ENCODE results near the gene SREBF2. TPM values are rescaled to one million over a fixed set of nuclear protein-coding genes. Genes with fewer than 3 reads are reported as not detected.
A peak's percentile ranks its signal among the peaks of the same experiment; 100 is the strongest.

The SREBF2 gene
- total and polyA plus RNA-seq, 10 of the 15 experiments (the other 5 are each of a cell fraction or from before 2014, with no cell fraction given): 2.4 to 177 (median 78.8) TPM

DNA sequence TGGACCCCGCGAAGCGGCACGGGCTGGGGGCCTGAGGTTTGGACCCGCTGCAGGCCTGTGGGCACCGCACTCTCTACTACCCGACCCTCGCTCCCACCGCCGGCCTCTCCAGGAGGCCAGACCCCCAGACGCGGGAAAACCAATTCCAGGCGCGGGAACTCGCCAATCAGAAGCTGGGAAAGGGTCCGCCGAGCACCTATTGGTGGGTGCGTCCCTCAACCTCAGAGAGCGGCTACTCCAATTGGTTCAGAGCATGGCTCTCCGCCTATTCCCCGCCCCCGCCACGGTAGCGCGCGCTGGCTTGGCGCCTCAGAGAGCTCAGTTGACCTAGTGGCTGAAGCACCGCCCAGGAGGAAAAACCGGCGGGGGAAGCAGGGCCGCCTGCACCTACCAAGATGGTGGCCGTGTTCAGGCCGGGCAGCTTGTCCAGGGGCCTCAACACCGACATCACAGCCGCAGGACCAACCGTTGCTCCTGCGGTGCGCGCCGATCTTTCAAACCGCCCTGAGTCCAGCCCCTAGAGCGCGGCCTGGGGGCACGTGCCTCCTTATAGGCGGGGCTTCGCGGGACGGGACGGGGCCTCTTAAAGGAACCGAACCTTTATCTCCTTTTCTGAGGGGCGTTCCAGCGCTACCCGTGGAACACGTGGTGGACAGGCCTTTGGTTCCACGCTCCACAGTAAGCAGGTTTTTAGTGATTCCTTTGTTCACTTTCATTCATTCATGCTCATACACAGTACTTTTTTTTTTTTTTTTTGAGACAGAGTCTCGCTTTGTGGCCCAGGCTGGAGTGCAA lies 113.9 kb downstream of the SREBF2 start, which contains the start of gene CENPM (continued):
- TF ChIP-seq POLR2A (IDR thresholded peaks at IDR 0.05; ENCODE audit: low read depth, low read length): peak; percentile 83
- TF ChIP-seq CHD2 (IDR thresholded peaks at IDR 0.05; ENCODE audit: borderline replicate concordance, low read depth, low read length): peak; percentile 93
- TF ChIP-seq ESRRA (IDR thresholded peaks at IDR 0.05; ENCODE audit: low read length): no peak
- TF ChIP-seq, protein P1, sequence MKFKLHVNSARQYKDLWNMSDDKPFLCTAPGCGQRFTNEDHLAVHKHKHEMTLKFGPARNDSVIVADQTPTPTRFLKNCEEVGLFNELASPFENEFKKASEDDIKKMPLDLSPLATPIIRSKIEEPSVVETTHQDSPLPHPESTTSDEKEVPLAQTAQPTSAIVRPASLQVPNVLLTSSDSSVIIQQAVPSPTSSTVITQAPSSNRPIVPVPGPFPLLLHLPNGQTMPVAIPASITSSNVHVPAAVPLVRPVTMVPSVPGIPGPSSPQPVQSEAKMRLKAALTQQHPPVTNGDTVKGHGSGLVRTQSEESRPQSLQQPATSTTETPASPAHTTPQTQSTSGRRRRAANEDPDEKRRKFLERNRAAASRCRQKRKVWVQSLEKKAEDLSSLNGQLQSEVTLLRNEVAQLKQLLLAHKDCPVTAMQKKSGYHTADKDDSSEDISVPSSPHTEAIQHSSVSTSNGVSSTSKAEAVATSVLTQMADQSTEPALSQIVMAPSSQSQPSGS (IDR thresholded peaks at IDR 0.05; ENCODE audit: low read length): no peak
- TF ChIP-seq CREB1 (IDR thresholded peaks at IDR 0.05; ENCODE audit: low read depth): peak; percentile 62; the same call in 1 of the 2 replicates
- TF ChIP-seq, protein P2, sequence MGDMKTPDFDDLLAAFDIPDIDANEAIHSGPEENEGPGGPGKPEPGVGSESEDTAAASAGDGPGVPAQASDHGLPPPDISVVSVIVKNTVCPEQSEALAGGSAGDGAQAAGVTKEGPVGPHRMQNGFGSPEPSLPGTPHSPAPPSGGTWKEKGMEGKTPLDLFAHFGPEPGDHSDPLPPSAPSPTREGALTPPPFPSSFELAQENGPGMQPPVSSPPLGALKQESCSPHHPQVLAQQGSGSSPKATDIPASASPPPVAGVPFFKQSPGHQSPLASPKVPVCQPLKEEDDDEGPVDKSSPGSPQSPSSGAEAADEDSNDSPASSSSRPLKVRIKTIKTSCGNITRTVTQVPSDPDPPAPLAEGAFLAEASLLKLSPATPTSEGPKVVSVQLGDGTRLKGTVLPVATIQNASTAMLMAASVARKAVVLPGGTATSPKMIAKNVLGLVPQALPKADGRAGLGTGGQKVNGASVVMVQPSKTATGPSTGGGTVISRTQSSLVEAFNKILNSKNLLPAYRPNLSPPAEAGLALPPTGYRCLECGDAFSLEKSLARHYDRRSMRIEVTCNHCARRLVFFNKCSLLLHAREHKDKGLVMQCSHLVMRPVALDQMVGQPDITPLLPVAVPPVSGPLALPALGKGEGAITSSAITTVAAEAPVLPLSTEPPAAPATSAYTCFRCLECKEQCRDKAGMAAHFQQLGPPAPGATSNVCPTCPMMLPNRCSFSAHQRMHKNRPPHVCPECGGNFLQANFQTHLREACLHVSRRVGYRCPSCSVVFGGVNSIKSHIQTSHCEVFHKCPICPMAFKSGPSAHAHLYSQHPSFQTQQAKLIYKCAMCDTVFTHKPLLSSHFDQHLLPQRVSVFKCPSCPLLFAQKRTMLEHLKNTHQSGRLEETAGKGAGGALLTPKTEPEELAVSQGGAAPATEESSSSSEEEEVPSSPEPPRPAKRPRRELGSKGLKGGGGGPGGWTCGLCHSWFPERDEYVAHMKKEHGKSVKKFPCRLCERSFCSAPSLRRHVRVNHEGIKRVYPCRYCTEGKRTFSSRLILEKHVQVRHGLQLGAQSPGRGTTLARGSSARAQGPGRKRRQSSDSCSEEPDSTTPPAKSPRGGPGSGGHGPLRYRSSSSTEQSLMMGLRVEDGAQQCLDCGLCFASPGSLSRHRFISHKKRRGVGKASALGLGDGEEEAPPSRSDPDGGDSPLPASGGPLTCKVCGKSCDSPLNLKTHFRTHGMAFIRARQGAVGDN (IDR thresholded peaks at IDR 0.05): peak; percentile 70
- no peak for TF ChIP-seq RCOR1 (conservative IDR thresholded peaks at IDR 0.05; ENCODE audit: low read depth, low read length)
- no peak for TF ChIP-seq STAT1 (conservative IDR thresholded peaks at IDR 0.05)
- 0 out of 2 replicates have a peak, but pooled peaks have one; percentile 6 for TF ChIP-seq ATF7 (IDR thresholded peaks at IDR 0.05; ENCODE audit: low read depth)
- TF ChIP-seq ZNF274 (IDR thresholded peaks at IDR 0.05; ENCODE audit: insufficient read depth, insufficient read length): no peak
- TF ChIP-seq, protein P3, sequence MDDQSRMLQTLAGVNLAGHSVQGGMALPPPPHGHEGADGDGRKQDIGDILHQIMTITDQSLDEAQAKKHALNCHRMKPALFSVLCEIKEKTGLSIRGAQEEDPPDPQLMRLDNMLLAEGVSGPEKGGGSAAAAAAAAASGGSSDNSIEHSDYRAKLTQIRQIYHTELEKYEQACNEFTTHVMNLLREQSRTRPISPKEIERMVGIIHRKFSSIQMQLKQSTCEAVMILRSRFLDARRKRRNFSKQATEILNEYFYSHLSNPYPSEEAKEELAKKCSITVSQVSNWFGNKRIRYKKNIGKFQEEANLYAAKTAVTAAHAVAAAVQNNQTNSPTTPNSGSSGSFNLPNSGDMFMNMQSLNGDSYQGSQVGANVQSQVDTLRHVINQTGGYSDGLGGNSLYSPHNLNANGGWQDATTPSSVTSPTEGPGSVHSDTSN (IDR thresholded peaks at IDR 0.05; ENCODE audit: insufficient replicate concordance, low read depth, low read length): peak; percentile 90
- TF ChIP-seq, protein P4, sequence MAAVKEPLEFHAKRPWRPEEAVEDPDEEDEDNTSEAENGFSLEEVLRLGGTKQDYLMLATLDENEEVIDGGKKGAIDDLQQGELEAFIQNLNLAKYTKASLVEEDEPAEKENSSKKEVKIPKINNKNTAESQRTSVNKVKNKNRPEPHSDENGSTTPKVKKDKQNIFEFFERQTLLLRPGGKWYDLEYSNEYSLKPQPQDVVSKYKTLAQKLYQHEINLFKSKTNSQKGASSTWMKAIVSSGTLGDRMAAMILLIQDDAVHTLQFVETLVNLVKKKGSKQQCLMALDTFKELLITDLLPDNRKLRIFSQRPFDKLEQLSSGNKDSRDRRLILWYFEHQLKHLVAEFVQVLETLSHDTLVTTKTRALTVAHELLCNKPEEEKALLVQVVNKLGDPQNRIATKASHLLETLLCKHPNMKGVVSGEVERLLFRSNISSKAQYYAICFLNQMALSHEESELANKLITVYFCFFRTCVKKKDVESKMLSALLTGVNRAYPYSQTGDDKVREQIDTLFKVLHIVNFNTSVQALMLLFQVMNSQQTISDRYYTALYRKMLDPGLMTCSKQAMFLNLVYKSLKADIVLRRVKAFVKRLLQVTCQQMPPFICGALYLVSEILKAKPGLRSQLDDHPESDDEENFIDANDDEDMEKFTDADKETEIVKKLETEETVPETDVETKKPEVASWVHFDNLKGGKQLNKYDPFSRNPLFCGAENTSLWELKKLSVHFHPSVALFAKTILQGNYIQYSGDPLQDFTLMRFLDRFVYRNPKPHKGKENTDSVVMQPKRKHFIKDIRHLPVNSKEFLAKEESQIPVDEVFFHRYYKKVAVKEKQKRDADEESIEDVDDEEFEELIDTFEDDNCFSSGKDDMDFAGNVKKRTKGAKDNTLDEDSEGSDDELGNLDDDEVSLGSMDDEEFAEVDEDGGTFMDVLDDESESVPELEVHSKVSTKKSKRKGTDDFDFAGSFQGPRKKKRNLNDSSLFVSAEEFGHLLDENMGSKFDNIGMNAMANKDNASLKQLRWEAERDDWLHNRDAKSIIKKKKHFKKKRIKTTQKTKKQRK (IDR thresholded peaks at IDR 0.05; ENCODE audit: low read depth, low read length): no peak
- TF ChIP-seq EZH2 (IDR thresholded peaks at IDR 0.05; ENCODE audit: borderline replicate concordance, control insufficient read depth, low read depth, low read length): no peak
- TF ChIP-seq, protein P5, sequence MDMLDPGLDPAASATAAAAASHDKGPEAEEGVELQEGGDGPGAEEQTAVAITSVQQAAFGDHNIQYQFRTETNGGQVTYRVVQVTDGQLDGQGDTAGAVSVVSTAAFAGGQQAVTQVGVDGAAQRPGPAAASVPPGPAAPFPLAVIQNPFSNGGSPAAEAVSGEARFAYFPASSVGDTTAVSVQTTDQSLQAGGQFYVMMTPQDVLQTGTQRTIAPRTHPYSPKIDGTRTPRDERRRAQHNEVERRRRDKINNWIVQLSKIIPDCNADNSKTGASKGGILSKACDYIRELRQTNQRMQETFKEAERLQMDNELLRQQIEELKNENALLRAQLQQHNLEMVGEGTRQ (IDR thresholded peaks at IDR 0.05; ENCODE audit: borderline replicate concordance, low read depth, low read length): peak; percentile 88
- peak; percentile 31; the same call in 1 of the 2 replicates for TF ChIP-seq RUNX3 (IDR thresholded peaks at IDR 0.05; ENCODE audit: low read length)
- TF ChIP-seq SUPT20H (IDR thresholded peaks at IDR 0.05; ENCODE audit: borderline replicate concordance, control insufficient read depth, low read depth, low read length): no peak
- TF ChIP-seq BMI1 (IDR thresholded peaks at IDR 0.05; ENCODE audit: borderline replicate concordance): no peak
